ENCODE measurements around the gene MEIOSIN. TPM values are rescaled to one million over a fixed set of nuclear protein-coding genes. Genes with fewer than 3 reads are reported as not detected.

Gene MEIOSIN
- total RNA-seq, 1 donor from 2014 or later: not detected

DNA sequence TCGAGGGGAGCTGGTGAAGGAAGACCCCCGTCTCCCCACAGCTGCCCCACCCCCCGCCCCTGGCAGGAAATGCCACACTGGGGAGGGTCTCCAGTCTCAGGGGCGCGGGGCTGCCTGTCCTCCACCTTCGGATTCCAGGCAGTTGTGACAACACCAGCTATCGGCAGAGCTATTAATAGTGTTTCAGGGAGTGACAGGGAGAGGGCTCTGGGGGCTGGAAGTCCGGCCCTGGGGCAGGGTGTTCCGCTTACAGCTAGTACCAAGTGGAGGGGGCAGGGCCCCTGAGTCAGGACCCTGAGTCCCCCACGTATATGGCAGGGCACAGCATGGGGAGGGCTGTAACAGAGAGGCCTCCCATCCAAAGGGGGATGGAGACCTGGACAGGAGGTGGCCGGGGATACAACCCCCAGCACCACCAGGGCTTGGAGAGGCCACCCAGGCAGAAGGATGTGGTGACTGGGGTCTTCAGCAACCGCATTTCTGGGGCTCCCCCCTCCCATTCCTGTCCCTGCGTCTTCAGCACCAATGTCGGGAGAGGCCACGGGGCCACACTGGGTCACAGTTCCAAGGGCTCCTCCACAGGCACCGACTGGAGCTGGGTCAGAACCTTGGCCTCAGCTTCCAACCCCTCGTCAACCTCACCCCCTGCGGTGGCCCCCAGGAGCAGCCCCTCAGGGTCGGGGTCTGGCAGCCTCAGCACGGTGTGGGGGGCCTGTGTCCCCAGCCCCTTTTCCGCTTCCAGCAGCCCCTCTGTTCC lies 31.9 kb downstream of the MEIOSIN start:
- peak overlapping the region; percentile 59 for H3K4me3 Mint-ChIP-seq (ENCODE audit: low read depth)
- no peak for DNase-seq (ENCODE audit: low spot score, unreplicated experiment)

DNA sequence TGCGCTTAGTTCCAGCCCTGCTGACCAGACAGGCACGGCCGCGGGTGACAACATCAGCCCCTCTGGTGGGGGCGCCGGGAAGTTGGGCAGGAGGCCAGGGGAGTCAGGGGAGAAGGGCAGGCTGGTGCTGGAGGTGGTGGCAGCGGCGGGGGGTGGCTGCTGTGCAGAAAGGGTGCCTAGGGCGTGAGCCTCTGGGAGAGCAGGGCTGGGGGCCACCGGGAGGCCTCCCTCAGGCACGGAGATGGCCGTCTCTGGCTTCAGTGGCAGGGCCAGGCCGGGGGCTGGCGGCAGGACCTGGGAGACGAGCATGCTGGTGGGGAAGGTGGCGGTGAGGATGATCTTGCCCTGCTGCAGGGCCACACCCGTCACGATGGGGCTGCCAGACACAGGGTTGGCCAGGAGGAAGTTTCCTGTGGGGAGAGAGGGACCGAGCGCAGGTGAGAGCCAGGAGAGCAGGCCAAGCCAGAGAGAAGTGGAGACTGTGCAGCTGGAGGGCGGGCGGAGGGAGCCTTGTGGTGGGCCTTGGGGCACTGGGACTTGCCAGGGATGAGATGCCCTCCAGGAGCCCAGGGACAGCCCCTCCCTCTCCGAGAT lies 32.6 kb downstream of the MEIOSIN start:
- Mint-ChIP-seq H3K4me3 (ENCODE audit: low read depth) (no peak overlapping the region), H3K27ac (no peak overlapping the region), H3K36me3 (ENCODE audit: insufficient read depth) (no peaks in the 10 kb centered on the region), H3K27me3 (peaks cover 6% of the 10 kb centered on the region), H3K9me3 (ENCODE audit: low read depth) (no peaks in the 10 kb centered on the region), H3K4me1 (ENCODE audit: low read depth) (peaks cover 12% of the 10 kb centered on the region)
- TF ChIP-seq, protein P1, sequence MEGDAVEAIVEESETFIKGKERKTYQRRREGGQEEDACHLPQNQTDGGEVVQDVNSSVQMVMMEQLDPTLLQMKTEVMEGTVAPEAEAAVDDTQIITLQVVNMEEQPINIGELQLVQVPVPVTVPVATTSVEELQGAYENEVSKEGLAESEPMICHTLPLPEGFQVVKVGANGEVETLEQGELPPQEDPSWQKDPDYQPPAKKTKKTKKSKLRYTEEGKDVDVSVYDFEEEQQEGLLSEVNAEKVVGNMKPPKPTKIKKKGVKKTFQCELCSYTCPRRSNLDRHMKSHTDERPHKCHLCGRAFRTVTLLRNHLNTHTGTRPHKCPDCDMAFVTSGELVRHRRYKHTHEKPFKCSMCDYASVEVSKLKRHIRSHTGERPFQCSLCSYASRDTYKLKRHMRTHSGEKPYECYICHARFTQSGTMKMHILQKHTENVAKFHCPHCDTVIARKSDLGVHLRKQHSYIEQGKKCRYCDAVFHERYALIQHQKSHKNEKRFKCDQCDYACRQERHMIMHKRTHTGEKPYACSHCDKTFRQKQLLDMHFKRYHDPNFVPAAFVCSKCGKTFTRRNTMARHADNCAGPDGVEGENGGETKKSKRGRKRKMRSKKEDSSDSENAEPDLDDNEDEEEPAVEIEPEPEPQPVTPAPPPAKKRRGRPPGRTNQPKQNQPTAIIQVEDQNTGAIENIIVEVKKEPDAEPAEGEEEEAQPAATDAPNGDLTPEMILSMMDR (IDR thresholded peaks at IDR 0.05; ENCODE audit: unreplicated experiment): no peak
- no peak for DNase-seq (ENCODE audit: low spot score, unreplicated experiment)

More for the DNA sequence above, 31.9 kb downstream of the MEIOSIN start:
- peaks cover 12% of the 10 kb centered on the region for H3K4me1 Mint-ChIP-seq (ENCODE audit: low read depth)
- peak overlapping the region; percentile 87 for H3K27ac Mint-ChIP-seq
- H3K9me3 Mint-ChIP-seq (ENCODE audit: low read depth): no peaks in the 10 kb centered on the region
- no peaks in the 10 kb centered on the region for H3K36me3 Mint-ChIP-seq (ENCODE audit: insufficient read depth)
- H3K27me3 Mint-ChIP-seq: peaks cover 6% of the 10 kb centered on the region
- TF ChIP-seq, protein P1 (IDR thresholded peaks at IDR 0.05; ENCODE audit: unreplicated experiment): no peak

DNA sequence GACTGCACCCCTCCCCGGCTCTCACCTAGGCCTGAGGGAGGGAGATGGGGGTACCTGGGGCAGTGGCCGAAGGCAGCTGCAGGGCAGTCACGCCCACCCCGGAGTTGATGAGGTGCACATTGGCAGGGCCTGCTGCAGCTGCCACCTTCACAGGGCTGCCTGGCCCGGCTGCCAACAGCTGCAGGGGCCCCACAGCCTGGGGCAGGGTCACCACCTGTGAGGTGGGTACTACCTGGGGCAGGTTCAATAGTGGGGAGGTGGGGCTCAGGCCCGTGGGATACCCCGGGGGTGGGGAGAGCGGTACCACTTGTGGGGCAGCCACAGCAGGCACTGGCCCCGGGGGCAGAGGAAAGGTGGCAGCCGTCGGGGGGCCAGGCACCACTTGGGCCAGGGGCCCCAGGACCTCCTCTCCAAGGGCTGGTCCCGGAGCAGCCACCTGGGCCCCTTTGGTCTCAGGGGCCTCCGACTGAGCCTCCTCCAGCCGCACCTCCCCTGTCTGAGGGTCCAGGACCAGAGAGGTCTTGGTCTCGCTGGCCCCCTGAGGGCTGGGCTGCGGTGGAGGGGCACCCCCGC lies 33.1 kb downstream of the MEIOSIN start:
- Mint-ChIP-seq H3K4me3 (ENCODE audit: low read depth) (no peak overlapping the region), H3K36me3 (ENCODE audit: insufficient read depth) (peaks cover 3% of the 10 kb centered on the region)
- DNase-seq (ENCODE audit: low spot score, unreplicated experiment): no peak

DNA sequence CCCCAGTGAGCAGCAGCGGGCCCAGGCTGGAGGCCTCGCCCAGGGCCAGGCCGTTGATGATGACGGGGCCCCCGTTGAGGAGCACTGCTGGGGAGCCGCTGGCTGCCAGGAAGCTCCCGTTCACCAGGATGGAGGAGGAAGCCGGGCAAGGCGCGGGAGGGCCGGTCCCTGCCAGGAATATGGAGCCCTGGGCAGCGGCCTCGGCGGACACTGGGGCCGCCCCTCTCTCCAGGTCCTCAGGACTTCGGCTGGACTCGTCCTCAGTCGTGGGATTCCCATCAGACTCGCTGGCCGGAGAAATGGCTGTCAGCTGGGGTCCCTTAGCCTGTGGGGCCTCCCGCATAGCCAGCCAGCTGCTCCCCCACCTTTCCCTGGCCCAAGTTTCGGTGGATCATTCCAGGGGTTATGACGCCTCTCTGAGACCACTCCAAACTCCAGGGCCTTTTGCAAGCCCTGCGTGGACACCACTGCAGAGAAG lies 33.7 kb downstream of the MEIOSIN start:
- TF ChIP-seq, protein P1 (IDR thresholded peaks at IDR 0.05; ENCODE audit: unreplicated experiment): no peak
- Mint-ChIP-seq H3K4me1 (ENCODE audit: low read depth) (peaks cover 17% of the 10 kb centered on the region), H3K9me3 (ENCODE audit: low read depth) (no peaks in the 10 kb centered on the region), H3K36me3 (ENCODE audit: insufficient read depth) (peaks cover 3% of the 10 kb centered on the region), H3K27ac (peak overlapping the region; percentile 93), H3K4me3 (ENCODE audit: low read depth) (peak overlapping the region; percentile 79), H3K27me3 (peaks cover 3% of the 10 kb centered on the region)
- DNase-seq (ENCODE audit: low spot score, unreplicated experiment): no peak

More for the DNA sequence above, 33.1 kb downstream of the MEIOSIN start:
- no peak overlapping the region for H3K27ac Mint-ChIP-seq
- peaks cover 6% of the 10 kb centered on the region for H3K27me3 Mint-ChIP-seq
- H3K9me3 Mint-ChIP-seq (ENCODE audit: low read depth): no peaks in the 10 kb centered on the region
- H3K4me1 Mint-ChIP-seq (ENCODE audit: low read depth): peaks cover 16% of the 10 kb centered on the region
- TF ChIP-seq, protein P1 (IDR thresholded peaks at IDR 0.05; ENCODE audit: unreplicated experiment): no peak

DNA sequence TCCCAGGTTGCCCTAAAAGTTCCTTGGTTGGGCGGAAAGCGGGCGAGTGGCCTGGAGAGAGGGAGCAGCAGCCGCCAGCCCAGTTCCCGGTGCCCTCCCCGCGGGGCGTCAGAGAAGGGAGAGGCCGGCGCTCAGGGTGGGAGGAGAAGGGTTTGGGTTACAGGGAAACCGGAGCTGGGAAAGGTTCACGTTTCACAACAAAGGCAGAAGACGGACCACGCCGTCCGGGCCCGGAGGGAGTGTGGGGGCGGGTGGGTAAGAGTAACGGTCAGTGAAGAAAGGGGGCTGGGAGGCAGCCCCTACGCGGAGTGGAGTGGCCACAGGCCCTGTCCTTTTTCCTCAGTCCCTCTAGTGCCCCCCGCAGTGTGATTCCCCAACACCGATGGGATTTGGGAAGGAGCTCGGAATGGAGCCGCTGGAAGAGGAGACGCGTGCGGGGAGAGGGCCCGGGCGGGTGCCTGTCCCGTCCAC lies 34.2 kb downstream of the MEIOSIN start:
- Mint-ChIP-seq H3K9me3 (ENCODE audit: low read depth) (no peaks in the 10 kb centered on the region), H3K36me3 (ENCODE audit: insufficient read depth) (peaks cover 7% of the 10 kb centered on the region), H3K27me3 (no peaks in the 10 kb centered on the region), H3K27ac (peak overlapping the region; percentile 93), H3K4me1 (ENCODE audit: low read depth) (peaks cover 21% of the 10 kb centered on the region), H3K4me3 (ENCODE audit: low read depth) (peak overlapping the region; percentile 79)
- DNase-seq (ENCODE audit: low spot score, unreplicated experiment): no peak
- TF ChIP-seq, protein P1 (IDR thresholded peaks at IDR 0.05; ENCODE audit: unreplicated experiment): no peak
